HG02642 (cell line): Measurements from ENCODE around the gene BBS7.

Experiments
- ATAC-seq: cut with Tn5 transposase; IDR thresholded peaks from one replicate; pipeline ENCODE4 v1.9.1; 2021; ENCODE audit warnings: mild to moderate bottlenecking; ENCODE audit not compliant: unreplicated experiment, poor library complexity

BBS7 gene

DNA sequence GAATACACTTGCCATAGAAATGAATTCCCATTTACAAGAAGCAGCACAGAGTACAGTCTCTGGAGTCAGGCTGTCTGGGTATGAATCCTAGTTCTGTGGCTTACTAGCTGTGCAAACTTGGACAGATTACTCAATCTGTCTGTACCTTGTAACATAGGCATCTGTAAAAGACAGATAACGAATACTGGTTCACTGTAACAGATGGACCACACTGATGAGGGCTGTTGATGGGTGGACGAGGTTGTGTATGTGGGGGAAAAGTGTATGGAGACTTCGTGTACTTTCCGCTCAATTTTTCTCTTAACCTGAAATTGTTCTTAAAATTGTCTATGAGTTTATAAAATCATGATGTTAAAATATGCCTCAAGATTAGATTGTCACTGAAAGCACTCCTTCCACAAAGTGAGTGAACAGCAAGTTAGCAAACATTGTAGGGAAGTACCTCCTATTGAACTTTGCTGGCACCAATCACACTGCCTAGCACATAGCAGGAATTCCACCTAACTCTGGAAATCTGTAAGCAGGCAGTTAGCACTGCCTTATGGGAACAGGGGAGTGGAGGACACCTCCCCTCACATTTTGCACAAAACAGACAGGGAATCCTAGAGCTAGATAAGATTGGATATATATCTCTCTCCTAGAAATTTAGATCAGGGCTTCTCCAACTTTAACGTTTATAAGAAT is 75.6 kb downstream of the BBS7 start:
- no peak for ATAC-seq

DNA sequence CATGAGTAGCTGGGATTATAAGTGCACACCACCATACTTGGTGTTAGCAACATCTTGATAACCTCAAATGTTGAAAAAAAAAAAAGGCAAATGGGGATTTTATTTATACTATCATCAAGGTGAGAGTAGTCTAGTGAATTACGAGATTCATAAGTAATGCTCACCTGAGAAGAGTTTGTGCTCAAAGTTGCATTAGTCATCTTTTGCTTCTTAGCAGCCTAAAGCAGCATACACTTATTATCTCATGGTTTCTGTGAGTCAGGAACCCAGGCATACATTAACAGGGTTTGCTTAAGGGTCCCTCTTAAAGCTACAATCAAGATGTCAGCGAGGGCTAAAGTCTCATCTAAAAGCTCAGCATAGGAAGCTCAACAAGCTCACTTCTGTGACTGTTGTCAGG is 77.3 kb downstream of the BBS7 start:
- ATAC-seq, result no peak

DNA sequence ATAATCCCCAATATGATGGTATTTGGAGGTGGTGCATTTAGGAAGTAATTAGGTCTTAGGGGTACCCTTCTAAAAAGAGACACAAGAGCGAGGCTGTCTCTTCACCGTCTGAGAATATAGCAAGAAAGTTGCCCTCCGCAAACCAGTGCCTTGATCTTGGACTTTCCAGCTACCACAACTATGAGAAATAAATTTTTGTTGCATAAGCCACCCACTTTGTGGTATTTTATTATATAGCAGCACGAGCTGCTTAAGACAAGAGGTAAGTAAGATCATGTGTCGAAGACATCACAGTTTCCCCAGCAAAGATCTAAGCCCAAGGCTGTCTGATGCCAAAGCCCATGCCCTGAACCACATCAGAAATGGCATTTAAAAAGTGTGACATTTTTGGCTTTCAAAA is 78.8 kb downstream of the BBS7 start:
- no peak for ATAC-seq

DNA sequence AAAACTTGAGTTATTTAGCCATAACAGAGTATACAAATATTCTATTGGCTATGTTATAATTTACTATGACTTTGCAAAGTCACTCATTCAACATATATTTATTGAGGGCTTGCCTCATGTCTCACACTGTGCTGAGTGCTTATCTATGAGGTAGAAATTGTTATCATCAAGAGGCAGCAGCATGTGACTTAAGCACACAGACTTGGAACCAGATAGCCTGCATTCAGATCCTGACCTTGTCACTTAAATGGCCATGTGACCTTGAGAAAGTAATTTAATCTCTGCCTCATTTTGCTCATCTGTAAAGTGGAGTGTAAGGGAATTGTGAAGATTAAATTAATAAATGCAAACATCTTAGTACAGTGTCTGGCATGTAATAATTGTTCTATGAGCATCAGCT is 79.3 kb downstream of the BBS7 start:
- no peak for ATAC-seq

DNA sequence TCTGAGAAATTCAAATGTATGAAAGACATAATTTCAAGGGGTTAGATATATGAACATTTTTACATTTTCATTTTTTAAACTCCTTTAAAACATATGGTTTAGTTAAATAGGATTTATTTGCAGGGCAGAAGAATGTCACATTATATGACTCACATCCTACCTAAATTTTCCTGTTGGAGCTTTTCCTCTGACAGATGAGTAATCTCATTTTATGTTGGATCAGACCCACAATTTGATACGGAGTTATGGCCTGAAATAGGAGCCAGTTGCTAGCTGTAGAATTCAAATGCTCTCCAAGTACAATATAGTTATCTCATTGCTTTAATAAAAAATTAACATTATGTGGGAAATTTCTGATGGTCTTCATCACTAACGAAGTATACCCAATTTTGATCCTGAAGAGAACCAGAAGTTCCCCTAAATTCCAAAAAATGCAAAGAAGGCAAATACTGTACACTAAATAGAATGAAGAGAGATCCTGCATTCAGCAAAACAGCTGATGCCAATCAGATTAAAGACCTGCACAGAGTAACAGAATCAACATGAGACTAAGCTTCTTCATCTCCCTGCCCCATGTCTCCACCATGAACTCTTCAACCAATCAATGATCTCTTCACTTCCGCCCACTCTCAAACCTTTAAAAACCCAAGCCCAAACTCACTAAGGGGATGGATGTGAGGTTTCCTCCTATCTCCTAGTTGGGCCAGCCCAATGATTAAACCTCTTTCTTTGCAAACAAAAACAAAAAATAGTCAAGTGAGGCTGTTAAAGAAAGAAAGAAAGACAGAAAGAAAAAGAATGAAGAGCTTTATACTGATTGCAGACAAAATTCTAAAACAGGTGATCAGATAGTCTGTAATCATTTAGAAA is 80.1 kb downstream of the BBS7 start:
- no peak for ATAC-seq

DNA sequence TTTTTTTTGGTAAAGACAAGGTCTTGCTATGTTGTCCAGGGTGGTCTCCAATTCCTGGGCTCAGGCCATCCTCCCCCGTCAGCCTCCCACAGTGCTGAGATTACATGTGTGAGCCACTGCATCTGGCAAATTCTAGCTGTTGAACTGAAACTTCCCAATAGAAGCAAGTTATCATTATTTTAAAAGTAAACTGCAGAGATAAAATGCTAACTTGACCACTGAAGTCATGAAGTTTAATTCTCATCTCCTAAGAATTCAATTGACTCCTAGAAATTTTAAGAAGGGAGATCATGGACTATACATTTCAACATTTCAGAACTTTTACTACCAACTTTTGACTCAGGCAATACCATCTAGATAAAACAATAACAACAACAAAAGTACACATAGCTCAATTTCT is 80.8 kb downstream of the BBS7 start:
- ATAC-seq, result no peak

DNA sequence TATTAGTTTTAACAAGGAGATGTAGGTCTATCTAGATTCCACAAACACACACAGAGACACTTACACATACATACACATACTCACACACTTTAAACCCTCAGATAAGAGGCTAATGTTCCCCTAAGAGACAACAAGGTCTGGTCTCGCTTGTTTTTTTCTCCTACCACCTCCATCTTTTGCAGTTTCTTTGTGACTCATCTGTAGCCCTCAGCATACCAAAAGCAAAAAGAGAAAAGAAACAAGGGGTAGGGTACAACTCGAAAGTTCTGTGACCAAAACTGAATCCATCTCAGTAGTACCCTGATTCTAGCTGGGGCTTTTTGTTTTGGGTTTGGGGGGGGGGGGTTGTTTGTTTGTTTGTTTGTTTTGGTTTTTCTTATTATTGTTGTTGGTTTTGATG is 81.4 kb downstream of the BBS7 start:
- peak; percentile 85 for ATAC-seq

DNA sequence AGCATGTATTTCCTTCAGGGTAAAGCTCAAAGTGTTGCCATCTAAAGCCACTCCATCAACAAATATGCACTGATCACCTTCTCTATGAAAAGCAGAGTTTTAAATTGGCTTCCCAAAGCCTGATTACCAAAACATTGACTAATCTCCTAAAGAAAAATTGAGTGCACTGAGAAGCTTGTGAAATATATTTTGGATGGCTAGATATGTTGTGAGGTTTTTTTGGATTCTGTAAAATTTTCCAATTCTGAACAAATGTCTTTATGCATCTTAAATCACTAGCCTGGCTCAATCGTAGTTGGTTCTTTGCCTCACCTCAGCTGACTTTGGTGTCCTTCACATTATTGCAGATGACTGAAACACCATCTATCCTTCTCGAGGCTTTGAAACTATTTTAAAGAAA is 84.1 kb downstream of the BBS7 start:
- no peak for ATAC-seq

DNA sequence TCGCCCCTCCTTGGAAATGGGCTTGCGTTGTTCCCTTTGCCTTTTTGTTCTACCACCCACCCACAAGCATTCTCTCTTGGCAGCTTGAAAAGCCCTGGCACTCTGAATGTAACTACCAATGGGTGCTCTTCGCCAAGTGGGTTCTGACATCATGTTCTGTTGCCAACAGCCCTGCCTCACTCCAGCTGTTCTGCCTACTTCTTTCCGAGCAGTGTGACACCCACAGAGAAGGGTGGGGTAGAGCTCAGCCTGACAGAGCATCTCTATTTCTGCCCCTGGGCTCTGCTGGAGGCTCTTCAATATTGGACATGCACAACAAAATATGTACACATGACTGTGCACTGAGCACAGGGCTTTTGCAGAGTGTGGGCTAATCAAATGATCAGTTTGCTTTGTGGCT is 84.8 kb downstream of the BBS7 start:
- no peak for ATAC-seq

DNA sequence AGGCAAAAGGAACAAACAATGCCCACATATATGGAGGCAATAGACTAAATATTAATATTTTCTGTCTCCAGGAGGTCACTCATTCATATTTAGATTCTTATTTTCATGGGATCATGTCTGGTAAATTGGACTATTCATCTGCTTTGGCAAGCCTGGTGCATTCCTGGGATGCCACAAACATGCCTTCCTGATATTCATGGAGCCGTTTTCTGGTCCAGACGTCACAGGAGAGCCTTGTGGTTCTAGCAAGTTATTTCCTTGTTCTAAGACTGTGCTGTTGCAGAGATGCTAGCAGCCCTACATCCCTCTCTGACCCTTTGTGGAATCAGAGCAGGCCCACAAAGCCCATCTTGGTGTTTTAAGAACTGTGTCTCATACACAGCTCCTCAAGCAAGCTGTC is 85.3 kb downstream of the BBS7 start:
- ATAC-seq, result no peak

DNA sequence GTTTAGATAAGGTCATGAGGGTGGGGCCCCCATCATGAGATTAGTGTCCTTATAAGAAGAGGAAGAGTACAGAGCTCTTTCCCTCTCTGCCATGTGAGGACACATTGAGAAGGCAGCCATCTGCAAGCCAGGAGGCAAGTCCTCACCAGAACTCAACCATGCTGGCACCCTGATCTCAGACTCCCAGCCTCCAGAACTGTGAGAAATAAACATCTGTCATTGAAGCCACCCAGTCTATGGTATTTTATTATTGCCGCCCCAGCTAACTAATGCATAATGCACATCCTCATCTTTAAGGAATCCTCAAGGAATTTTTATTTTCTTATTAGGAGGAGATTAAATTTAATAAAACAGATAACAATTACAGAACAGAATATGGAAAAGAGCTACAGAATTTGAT is 85.9 kb downstream of the BBS7 start:
- ATAC-seq, result no peak

DNA sequence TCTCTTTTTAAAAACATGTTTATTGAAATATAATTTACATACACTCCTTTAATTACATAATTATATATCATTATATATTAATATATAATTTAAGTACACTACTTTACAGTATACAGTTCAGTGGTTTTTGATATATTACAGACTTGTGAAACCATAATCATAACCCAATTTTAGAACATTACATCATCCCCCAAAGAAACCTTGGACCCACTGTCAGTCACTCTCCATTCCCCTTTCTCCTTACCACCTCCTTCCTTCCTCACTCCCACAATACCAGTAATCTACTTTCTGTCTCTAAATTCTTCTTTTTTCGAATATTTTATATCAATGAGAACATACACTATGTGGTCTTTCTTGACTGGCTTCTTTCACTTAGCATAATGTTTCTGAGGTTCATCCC is 87.1 kb downstream of the BBS7 start:
- ATAC-seq, result no peak

DNA sequence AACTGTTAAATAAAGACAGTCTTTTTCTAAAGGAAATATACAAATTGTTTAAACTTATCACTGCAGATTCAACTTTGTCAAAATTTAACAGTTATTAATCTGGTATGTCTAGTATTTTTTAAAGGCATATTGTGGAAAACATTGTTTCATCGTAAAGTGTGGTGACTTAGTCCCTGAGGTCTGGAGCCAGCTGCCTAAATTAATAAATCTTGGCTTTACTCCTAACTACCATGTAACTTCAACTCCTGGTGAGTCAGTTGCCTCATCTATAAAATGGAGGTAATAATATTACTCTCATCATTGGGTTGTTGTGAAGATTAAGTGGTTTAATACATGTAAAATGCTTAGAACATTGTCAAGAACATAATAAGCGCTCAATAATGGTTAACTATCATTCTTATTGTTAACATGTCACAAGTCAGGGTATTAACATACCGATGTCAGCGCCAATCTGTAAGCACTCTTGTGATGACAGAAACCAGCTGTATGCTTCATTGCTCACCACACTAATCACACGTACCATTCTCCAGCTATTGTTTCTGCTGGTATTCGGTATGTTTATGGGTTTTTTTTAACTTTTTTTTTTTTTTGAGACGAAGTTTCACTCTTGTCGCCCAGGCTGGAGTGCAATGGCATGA is 91.2 kb downstream of the BBS7 start:
- ATAC-seq, result no peak

DNA sequence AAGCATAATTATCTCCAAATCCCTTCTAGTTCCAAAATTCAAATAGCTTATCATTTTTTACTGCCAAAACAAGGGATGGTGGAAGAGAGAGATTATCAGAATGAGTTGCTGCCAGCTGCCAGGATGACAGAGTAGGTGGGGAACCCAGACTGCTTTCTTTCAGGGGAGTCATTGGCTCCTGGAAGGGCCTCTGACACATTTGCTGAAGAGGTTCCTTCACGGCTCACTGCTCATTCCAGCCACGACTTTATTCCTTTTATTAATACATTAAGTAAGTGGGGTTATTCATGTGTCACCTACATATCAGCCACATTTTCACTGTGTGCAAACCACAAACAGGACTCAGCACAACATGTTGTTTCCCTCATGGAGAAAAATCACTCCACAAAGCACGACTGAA is 92.6 kb downstream of the BBS7 start:
- peak; percentile 63 for ATAC-seq

DNA sequence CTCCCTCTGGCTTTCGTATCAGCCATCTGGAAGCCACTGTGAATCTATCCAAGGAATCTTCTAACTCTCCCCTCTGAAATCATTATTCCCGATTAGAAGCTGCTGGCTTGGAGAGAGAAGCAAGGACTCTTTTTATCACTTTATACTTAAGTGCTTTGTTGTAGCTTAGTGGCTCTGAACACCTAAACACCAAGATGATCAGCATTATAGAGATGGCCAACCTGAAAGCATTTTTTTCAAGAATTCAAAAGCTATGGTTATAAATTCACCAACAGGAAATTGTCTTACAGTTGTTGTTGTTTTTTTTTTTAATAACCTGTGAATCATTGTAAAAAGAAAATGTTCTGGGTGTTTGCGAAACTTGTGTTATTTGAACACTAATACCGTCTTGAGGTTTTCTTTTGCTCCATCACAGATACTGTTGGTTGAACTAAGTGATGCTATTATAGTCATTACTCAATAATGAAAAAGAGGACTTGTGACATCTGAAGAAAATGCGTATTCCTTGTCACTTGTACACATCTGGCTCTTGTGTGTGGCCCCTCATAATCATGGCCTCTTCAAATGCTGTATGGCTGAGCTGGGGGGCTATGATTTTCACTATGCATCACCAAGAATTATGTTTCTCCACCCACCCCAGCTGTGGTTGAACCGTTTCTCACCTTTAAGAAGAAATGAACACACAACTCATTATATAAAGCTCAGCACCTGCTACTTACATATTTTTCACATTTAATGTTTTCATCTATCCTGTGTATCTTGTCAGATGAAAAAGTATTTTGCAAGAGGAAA is 93.5 kb downstream of the BBS7 start:
- ATAC-seq, result no peak
